Kasumi-1 (cell line): ENCODE data around the gene RASGRF2.
"Not testable (repeated sequence)": the region's sequence is repeated elsewhere in the genome, so short reads cannot be mapped to it uniquely, and the experiment has no call there.

ENCODE experiments used
- DNase-seq, 2 experiments: peaks; one replicate each; lab custom pipeline; 2025; lab: John Stamatoyannopoulos, UW

The RASGRF2 gene

DNA sequence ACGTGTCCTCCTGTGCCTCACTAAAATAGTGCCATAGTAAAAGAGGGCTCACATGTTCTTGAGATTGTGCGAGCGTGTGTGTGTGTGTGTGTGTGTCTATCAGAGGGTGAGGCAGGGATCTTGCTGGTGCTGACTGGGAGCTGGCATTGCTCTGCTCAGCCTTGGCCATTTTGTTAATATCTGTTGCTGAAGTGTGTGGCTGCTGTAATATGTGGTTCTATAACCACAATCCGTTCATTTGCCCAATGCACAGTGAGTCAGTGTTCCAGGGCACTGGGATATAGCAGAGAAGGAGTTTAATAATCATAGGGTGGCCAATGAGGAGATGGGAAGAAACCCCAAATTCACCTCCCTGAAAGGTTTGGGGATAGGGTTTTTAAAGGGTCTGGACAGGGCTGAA lies 61.3 kb downstream of the RASGRF2 start:
- DNase-seq: no peak

DNA sequence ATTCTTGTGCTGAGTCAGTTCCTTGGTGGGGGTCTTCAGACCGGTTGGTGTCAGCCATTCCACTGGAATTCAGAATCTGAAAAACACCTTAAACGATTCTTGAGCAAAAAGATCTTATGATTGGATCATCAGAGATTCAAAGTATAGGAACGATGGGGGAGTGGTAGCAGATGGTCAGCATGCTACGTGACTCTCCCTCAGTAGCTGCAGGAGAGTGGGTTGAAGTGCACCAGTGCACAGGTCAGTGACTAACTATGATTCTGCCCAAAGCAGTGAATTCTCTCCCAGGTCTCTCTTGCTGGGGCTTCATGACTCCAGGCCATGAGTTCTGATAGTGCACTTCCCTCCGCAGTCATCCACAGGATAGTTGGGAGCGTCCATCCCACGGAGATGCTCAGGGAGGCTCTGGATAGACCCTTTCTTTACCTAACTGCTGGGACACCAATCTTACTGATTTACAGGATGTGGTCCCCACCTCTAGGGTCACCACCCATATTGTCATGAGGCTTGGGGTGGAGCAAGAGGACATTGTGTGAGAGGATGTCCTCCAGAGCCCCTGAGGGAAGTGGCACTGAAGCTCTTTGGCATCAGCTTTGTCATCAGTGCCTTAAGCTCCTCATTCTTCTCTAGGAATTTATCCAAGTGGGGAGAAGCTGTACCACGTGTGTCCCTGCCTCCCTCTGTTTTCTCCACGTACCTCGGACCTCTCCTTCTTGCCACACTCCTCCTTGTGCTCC lies 62.0 kb downstream of the RASGRF2 start:
- DNase-seq: no peak

DNA sequence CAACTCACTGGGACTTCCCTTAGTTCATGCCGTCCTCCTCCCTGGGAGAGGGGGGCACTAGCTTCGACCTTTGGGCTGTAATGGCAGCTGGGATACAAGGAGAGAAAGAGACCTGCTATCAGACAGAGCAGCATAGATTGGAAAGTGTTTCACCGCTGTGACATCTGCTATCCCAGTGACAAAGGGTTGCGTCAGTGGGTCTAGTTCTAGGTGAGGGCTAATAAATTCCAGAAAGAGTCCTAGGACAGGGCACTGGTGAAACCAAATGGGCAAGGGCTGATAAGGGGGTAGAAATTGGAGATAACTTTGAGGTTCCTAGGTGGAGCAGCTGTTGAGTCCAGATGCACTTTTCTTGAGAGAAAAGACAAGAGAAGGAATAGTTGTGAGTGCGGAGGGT lies 62.5 kb downstream of the RASGRF2 start:
- DNase-seq: no peak

DNA sequence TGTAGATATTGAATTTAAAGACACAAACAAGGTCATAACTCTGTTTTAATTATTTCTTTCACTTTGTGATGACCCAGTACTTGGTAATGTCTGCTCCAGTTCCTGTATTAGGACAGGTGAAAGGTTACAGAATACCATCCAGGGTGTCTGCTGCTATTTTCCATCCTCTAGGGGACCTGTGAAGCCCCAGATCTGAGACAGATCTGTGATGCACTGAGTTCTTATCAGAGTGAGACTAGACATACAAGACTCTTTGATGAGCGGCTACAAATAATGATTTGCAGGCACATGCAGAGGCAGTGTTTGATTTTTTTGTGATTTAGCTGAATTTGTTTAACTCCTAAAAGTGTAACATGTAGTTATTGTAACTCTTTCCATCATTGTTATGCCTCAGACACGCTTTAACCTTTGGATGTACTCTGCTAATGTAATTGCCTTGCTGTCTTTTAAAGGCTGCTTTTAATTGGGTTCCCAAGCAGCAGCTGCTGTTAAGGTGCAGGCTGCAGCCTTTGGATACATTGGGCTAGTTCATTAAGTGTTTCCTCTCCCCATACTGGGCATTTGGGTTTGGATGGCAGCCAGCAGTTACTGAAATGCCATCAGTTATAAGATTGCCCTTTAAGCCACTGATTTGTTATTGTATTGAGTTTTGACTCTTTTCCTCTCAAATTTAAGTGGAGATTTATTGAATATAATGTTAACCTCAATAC lies 63.3 kb downstream of the RASGRF2 start:
- no peak for DNase-seq

DNA sequence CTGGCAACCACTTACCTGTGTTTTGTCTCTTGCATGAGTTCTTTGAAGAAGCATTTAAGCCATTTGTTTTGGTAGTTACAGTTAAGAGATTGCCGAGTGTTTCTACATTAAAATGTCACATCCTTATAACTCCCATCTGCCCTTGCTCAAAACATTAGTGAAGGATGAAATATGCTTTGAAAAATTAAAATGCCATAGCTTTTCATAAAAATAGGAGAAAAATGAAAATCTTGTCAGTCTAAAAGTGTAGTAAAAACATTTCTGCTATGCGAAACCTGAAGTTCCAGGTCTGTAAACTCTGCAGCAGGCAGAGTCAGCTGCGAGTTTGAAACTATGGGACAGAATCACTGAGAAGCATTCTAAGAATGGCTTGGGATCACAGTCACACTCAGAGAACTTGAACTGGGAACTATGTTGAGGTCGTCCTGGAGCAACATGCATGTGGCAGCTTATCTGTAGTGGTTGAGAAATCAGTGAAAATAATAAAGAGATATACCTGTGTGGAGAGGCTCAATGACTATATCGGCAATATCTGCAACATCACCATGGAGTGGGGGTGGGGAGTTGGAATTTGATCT lies 67.4 kb downstream of the RASGRF2 start:
- DNase-seq: no peak

DNA sequence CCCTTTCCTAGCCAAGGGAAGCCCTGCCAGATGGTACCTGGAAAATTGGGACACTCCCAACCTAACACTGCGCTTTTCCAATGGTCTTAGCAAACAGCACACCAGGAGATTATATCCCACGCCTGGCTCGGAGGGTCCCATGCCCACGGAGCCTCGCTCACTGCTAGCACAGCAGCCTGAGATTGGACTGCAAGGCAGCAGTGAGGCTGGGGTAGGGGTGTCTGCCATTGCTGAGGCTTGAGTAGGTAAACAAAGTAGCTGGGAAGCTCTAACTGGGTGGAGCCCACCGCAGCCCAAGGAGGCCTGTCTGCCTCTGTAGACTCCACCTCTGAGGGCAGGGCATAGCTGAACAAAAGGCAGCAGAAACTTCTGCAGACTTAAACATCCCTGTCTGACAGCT lies 68.7 kb downstream of the RASGRF2 start:
- DNase-seq: not testable (repeated sequence)

DNA sequence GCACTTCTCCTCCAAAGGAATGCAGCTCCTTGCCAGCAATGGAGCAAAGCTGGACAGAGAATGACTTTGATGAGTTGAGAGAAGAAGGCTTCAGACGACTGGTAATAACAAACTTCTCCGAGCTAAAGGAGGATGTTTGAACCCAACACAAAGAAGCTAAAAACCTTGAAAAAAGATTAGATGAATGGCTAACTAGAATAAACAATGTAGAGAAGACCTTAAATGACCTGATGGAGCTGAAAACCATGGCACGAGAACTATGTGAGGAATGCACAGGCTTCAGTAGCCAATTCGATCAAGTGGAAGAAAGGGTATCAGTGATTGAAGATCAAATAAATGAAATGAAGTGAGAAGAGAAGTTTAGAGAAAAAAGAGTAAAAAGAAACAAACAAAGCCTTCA lies 69.6 kb downstream of the RASGRF2 start:
- DNase-seq: not testable (repeated sequence)

DNA sequence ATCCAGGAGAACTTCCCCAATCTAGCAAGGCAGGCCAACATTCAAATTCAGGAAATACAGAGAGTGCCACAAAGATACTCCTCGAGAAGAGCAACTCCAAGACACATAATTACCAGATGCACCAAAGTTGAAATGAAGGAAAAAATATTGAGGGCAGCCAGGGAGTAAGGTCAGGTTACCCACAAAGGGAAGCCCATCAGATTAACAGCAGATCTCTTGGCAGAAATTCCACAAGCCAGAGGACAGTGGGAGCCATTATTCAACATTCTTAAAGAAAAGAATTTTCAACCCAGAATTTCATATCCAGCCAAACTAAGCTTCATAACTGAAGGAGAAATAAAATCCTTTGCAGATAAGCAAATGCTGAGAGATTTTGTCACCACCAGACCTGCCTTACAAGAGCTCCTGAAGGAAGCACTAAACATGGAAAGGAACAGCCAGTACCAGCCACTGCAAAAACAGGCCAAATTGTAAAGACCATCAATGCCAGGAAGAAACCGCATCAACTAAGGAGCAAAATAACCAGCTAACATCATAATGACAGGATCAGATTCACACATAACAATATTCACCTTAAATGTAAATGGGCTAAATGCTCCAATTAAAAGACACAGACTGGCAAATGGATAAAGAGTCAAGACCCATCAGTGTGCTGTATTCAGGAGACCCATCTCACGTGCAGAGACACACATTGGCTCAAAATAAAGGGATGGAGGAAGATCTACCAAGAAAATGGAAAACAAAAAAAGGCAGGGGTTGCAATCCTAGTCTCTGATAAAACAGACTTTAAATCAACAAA lies 70.3 kb downstream of the RASGRF2 start:
- DNase-seq: not testable (repeated sequence)

DNA sequence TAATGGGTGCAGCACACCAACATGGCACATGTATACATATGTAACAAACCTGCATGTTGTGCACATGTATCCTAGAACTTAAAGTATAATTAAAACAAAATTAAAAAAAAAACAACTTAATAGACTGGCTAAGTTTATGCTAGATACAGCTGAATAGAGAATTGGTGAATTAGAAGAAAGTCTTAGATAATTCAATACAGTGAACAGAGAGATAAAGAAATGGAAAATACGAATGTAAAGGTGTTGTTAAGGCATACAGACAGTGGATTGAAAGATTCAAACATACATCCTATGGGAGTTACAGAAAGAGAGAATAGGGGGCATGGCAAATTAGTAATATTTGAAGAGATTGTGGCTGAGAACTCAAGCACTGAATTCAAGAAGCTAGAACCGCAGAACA lies 75.4 kb downstream of the RASGRF2 start:
- DNase-seq: no peak

DNA sequence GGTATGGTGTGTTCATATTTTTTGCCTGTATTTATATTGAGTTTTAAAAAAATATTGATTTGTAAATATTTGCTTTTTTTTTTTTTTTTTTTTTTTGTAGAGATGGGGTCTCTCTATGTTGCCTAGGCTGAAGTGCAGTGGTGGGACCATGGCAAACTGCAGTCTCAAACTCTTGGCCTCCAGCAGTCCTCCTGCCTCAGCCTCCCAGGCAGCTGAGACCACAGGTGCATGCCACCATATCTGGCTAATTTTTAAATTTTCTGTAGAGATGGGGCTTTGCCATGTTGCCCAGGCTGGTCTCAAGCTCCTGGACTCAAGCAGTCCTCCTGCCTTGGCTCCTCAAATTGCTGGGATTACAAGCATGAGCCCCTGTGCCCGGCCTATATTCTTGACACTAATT lies 78.3 kb downstream of the RASGRF2 start:
- no peak for DNase-seq

DNA sequence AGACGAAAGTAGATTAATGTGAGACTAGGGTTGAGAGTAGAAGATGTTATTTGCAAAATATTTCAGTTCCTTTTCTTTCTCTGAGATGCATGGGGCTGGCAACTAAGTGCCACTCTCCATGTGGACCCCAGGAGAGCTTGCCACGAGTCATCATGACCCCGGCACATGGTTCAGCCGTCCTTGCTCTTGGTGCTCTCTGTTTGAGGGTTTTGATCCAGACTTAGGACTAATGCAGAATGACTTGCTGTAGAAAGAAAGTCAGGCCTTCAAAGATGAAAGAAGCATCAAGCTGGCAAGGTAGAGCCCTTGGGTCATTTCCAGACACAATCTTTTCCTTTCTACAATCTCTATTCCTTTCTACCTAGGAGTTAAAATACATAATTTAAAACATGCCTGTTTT lies 84.7 kb downstream of the RASGRF2 start:
- no peak for DNase-seq

DNA sequence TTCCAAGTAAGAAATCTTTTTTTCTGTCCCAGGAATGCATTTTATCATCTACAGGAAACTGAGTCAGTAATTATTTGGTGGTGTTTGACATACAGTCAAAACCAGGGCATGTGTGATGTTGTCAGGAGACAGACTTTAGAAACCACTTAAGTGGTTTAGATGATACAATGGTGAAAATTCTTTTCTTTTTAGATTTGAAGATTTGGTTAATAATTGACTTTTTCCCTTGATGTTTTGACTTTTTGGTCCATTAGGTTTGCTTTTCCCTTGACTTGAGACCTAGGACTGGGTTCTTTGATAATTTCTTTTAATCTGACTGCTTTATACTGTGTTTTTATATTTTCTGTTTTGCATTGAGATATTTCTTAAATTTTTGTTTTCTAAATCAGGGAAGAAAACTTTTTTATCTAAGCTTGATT lies 85.2 kb downstream of the RASGRF2 start:
- no peak for DNase-seq

DNA sequence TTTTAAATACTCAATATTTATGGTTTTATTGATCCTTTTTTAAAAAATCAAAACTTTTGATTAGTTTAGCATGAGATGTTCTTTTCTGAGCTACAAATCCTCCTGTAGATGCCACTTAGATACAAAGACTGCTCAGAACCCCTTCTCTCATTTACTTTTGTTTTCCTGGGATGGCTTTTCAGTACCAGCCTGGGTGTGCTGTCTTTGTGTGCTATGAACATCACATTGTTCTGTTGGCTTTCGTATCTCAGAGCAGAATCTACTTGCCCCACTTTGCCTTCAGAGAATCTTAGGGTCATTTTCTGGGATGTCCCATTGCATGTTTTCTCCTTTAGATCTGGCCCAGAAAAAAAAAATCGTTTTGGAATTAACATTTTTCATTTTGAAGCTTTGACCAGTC lies 85.9 kb downstream of the RASGRF2 start:
- no peak for DNase-seq

DNA sequence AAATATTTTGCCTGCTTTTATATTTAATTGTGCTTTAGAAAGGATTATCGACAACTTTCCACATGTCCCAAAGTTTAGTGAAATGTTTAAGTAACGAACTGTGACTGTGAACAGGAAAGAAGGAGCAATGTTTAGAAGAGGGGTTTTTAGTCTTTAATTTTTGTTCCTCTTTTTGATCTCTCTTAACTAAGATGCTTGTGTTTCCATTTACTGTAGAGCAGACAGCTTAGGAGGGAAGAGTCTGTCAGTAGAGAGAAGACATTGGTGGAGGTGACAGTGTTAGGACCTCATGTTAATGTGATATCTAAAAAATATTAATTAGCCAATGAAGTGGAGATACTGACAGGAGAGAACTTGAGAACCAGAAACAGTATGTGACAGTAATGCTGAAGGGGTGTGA lies 92.2 kb downstream of the RASGRF2 start:
- no peak for DNase-seq

DNA sequence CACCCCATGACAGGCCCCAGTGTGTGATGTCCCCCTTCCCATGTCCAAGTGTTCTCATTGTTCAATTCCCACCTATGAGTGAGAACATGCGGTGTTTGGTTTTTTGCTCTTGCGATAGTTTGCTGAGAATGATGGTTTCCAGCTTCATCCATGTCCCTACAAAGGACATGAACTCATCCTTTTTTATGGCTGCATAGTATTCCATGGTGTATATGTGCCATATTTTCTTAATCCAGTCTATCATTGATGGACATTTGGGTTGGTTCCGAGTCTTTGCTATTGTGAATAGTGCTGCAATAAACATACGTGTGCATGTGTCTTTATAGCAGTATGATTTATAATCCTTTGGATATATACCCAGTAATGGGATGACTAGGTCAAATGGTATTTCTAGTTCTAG lies 93.1 kb downstream of the RASGRF2 start:
- DNase-seq: not testable (repeated sequence)

DNA sequence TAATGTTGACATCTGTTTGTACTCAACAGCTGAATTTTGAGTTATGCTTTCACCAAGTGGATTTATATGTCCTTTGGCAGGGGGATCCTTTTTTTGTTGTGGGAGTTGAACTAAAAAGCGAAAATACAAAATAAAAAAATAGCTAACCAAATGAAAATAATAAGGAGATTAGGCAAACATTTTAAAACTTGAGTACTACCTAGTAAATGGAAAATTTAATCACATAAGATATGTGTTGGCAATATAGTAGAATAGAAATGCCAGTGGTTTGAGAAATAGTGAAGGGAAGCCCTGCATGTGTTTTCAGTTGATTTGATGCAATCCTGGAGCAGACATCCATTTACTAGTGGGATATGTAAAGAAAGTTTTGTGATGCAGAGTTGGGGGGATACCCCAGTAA lies 98.0 kb downstream of the RASGRF2 start:
- DNase-seq: no peak

DNA sequence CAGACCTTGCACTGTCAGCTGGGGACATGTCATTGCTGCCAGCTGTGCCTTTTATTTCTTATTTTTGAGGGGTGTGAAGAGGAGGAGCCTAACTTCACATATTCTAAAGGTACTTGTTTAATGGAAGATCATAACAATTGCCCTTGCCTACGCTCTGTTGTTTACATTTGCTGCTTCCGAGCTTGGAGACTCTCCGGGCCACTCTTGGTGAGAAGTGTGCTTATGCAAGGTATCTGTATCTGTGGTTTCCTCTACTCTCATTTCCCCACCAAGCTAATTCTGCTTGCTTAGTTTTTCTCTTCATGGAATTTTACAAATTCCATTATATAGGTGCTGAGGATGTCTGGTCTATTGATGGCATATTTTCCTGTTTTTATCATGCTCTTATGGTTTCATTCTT lies 105.3 kb downstream of the RASGRF2 start:
- DNase-seq: no peak

DNA sequence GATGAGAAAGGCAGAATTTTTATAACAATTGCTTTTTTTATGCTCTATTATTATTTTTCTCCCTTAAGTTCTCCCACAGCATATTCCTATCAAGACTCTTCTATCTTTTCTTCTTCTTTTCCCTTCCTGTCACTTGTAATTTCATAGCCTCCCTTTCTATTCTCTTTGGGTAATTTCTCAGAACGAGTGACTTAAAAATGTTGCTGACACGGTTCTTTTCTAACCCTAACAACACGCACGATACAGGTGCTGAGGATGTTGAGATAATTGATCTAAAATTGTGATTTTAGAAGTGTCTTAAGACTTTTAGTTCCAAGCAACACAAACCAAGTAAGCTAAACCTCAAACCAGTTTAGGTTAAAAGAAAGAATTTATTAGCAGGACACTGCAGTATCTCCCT lies 105.9 kb downstream of the RASGRF2 start:
- no peak for DNase-seq

DNA sequence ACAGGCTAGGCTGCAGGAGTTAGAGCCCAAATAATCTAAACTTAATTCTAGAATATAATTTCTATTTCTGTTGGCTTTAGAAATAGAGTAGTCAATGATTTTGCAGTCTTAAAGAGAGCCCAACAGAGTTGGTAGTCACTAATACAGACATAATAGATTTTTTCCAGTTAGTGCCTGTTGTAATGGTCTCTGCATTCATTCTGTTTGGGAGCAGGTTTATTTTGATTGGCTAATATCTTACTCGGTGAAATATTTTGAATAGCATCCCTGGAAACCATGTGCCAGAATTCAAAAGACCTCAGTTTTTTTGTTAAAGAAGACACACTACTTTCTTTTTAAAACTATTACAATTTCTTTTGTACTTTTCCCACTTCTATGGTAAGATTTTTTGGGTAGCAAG lies 107.2 kb downstream of the RASGRF2 start:
- DNase-seq: no peak

DNA sequence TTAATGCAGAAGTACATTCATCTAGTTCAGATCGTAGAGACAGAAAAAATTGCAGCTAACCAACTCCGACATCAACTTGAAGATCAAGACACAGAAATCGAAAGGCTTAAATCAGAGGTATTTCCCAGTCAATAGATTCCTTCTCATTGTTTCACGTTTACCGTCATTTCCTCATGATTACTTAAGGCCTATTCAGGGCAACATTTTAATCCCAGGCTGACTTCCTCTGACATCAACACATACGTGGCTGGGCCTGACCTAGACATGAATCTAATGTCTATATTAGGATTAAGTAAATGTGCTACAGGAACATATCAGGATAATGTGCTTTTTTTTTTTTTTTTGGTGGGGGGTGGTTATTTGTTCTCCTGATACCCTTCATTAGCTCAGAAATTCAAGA lies 107.9 kb downstream of the RASGRF2 start:
- no peak for DNase-seq

DNA sequence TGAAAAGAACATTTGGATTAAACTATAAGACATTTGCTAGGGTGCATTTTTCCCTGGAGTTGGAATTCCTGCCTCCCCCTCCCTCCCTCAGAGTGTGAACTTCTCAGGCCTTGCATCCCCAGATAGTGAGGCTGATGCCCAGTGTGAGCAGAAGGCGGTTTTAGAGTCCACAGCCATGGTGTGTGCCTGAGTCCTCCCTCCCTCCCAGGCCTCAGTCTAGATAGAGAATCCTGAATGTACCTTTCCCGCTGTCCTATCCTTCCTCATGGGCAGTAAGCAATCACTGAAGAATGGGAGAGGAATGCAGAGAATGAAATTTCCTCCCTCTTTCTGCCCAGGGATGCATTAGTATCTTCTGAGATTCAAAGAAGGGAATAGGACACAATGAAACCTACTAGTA lies 108.5 kb downstream of the RASGRF2 start:
- DNase-seq: no peak

DNA sequence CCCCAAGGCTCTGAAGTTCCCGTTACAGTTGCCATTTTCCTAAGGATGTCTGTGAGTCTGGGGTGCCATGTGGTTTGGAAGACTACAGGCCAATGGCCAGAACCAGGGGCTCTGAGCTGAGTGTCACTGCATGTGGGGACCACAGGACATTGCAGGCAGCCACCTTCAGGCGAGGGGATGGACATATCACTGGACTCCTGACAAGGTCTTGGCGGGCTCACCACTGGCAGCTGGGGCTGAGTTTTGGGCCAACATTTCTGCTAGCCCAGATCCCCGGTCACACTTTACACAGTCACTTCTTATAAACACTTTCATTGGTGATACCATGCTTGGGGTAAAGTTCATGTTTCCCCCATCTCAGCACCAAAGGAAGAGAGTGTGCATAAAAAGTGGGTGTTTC lies 109.8 kb downstream of the RASGRF2 start:
- DNase-seq: no peak
